Inflammatory macrophage treated with lipopolysaccharide for 4 hours (primary cell): ENCODE results near the gene RGS14.
"Not testable (repeated sequence)": the region's sequence is repeated elsewhere in the genome, so short reads cannot be mapped to it uniquely, and the experiment has no call there.

Source experiments
- DNase-seq: peaks from one replicate; pipeline ENCODE4 v3.0.0-alpha.2; 2020

Gene RGS14

GRCh38 chr5:177328545-177329231 lies 29.0 kb upstream of the RGS14 start:
- DNase-seq: no peak

GRCh38 chr5:177329883-177330282 lies 27.8 kb upstream of the RGS14 start:
- no peak for DNase-seq

GRCh38 chr5:177330991-177331842 lies 26.5 kb upstream of the RGS14 start:
- DNase-seq: no peak

DNA sequence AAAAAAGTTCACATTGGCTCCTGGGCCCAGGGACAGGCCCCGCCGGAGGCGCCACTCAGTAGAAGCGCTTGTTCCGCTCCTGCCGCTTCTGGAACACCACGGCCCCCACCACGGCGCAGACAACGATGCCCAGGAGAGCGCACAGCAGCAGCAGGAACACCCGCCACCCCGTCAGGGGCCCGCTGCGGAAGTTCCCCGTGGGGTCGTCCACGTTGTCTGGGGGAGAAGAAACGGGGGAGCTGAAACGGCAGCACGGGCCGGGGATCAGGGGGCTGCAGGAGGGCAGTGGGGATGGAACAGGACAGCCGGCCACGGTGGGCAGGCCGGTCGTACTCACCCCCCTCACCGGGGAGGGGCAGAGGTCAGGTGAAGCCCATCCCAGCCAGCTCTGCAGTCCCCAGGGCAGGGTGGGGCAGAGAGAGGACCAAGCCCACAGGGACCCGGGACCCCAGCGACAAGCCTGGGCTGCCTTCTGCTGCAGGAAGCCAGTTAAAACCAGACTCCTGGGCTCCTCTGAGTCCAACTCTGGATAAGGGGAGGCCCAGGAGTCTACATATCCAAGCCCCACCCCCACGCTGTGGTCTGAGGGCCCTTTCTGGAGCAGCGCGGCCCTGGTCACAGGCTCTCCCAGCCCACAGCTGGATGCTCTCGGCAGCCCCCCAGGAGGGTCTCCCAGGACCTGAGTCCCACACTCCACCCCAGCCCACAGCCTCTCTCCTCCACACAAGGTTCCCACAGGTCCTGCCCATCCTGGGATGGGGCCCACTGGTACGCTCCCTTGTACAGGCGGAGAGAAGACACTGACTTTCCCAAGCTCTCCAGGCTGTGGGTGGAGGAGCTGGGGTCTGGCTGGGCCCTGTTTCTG lies 25.5 kb upstream of the RGS14 start:
- DNase-seq: no peak

- DNase-seq: no peak
Measured at GRCh38 chr5:177332896-177333260, 24.8 kb upstream of the RGS14 start.

DNA sequence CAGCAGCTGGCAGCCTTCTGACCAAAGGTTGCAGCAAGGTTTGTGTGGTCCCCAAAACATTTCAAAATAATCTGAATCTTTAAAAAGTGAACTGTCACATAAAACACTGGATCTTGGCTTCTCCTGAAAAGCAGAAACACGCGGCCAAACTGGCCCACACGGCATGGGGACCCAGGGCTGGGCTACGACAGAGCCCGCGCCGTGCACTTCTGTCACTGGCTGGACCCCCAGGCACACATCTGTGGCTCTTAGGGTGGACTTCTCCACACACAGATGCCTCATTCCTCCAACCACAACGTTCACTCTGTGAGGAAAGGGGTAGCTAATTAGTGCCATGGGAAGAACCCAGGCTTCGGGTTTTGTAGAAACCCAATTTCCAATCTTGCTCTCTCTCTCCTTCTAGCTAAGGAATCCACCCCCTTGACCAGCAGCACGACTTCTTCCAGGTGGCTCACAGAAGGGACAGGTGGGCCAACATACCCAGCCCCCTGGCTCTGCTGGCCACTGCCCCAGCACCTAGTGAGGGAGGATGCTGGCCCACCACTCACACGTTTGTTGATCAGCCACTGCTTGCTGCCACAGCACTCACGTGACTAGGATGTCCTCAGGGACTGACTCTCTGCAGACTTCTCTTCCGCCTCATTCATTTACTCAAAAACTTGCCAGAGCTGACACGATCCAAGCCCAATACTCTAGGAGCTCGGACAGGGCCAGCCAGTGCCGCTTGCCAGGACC lies 24.1 kb upstream of the RGS14 start:
- no peak for DNase-seq

GRCh38 chr5:177334155-177334551 lies 23.6 kb upstream of the RGS14 start:
- DNase-seq: no peak

DNA sequence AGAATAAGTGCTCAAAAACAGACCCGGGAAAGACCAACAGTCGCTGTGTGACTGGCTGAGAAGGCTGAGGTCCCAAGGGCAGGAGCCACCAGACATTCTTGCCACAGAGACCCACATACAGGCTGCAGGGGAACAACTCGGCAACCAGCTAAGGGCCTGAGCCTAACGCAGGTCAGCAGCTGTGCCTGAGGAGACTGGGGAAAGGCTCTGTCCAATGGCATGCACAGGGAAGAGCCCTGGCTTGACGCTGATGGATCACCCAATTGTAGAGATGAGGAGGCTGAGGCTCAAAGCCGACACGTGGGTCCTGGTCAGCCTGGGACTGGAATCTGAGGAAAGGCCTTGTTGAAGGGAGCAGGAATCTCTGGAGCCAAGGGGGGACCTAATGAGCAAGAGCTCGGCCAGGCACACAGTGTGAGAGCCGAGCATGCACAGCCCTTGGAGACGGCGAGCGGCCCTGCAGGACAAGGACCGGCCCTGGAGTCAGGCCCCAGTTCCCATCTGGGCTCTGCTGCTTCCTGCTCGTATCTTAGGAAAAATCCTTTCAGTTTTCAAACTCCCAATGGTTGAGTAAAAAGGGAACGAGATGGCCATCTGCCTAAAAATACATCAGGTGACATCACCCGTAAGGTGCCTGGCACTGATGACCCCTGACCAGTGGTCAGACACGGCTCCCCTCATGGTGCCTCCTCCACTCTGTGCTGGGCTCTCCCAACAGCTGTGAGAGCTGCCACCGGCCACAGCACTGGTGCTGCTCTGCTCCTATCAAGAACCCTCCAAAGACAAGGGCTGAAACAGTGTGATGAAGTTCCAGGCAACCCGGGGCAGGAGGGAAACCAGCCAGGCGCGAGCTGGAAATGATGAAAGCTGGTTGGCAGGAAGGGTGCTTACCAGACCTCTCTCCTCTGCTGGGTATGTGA lies 22.7 kb upstream of the RGS14 start:
- DNase-seq: no peak

- no peak for DNase-seq
Measured at GRCh38 chr5:177335701-177336065, 22.0 kb upstream of the RGS14 start.

DNA sequence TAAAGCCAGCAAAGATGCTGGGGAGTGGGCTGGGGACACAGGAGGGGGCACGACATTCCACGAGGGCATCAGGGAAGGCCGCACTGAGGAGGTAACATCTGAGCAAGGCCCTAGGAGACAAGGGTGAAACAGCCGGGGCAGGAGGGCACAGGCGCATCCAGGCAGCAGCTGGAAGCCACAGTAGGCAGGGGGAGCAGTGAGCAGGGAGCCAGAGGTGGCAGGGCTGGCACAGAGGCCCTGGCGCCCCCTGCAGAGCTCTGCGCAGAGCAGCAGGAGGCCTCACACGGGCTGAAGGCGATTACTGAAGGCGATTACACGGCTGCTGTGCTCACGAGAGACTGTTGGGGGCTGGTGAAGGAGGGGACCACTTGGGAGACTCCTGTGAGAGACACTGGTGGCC lies 21.6 kb upstream of the RGS14 start:
- DNase-seq: peak; percentile 61

GRCh38 chr5:177336603-177337494 lies 20.9 kb upstream of the RGS14 start:
- DNase-seq: no peak

DNA sequence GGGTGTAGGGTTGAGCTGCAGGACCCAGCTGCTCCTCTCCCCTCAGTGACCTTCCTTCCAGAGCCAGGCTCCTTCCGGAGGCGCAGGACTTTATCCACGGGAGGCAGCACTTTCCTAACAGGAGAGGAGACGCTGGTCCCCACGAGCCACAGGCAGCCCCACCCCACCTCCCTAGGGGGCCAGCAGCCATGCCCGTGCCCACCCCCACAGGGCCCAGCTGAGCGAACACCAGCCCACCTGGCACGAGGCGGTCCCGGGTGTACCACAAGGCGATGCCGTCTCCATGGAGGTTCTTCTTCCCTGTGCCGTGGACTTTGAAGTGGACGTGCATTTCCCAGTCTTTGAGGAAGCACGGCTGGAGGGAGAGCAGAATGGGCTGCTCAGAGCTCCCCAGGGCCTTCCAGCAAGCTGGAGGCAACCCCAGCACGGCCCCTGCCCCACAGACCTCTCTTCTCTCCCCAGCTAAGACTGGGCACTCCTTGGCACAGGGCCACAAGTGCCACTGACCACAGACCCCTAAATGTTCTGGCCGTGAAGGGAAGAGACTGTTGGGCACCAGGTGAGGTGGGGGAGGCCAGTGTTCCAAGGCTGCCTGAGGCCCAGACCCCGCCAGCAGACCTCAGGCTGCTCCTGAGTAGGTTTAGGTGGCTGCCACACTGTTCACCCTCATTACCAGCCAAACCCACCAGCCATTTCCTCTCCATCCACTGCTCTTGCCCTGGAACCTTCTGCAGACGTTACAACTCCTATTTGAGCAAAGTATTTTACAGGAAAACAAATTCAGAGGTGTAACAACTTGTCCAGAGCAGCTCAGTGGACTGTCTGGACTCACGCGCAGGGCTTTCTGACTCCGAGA lies 19.2 kb upstream of the RGS14 start:
- no peak for DNase-seq

GRCh38 chr5:177339107-177339638 lies 18.6 kb upstream of the RGS14 start:
- DNase-seq: no peak

GRCh38 chr5:177343000-177343399 lies 14.7 kb upstream of the RGS14 start:
- not testable (repeated sequence) for DNase-seq

DNA sequence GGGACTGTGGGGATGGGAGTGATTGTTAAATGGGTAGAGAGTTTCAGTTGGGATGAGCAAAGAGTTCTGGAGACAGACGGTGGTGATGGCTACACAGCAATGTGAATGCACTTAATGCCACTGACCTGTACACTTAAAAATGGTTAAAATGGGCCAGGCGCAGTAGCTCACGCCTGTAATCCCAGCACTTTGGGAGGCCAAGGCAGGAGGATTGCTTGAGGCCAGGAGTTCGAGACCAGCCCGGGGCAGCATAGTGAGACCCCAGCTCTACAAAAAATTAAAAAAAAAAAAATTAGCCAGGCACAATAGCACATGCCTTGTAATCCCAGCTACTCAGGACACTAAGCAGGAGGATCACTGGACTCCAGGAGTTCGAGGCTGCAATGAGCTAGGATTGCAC lies 13.9 kb upstream of the RGS14 start:
- DNase-seq: no peak

- DNase-seq: no peak
Measured at GRCh38 chr5:177344891-177345290, 12.8 kb upstream of the RGS14 start.

GRCh38 chr5:177346820-177347219 lies 10.9 kb upstream of the RGS14 start:
- no peak for DNase-seq

GRCh38 chr5:177347699-177348098 lies 10.0 kb upstream of the RGS14 start:
- DNase-seq: no peak

DNA sequence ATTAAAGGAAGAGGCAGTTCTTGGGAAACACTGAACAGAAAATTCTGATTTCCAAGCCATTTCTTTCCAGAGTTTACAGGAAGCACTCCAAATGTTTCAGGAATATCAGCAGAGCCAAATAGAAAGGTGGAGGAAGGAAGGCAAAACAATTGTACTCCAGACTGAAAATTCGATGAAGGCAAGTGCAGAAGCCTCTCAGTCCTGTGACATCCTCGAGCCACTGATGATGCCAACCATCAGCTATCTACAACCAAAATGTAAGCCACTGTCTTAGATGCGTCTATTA lies 8.4 kb upstream of the RGS14 start:
- no peak for DNase-seq

DNA sequence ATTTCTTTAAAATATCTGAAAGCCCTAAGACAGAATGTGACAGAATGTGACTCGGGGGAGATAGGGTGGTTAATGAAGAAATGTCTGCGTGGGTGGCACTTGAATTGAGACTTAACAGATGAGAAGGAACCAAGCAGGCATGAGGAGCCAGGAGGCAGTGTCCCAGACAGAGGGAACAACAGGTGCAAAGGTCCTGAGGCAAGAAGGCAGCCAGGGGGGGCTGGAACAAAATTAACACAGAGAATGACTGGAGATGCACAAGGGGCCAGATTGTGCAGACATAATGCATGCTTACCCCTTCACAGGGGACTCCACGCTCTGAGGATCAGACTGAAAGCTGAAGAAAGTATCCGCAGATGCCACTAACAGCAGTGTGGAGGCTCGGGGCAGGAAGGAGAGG lies 8.0 kb upstream of the RGS14 start:
- no peak for DNase-seq
